AG09319 (cell line): ENCODE data around the gene SYNGR3.

ENCODE experiments used
- DNase-seq: peaks from one replicate; pipeline ENCODE4 v3.0.0-alpha.2; 2010; ENCODE audit warnings: low read depth; ENCODE audit errors: extremely low read depth
- TF ChIP-seq, protein P1 (sequence below): IDR thresholded peaks from 2 replicates; pipeline ENCODE4 v1.5.1; 2011; ENCODE audit warnings: low read depth, mild to moderate bottlenecking, inconsistent platforms, low read length, moderate library complexity

Gene SYNGR3

DNA sequence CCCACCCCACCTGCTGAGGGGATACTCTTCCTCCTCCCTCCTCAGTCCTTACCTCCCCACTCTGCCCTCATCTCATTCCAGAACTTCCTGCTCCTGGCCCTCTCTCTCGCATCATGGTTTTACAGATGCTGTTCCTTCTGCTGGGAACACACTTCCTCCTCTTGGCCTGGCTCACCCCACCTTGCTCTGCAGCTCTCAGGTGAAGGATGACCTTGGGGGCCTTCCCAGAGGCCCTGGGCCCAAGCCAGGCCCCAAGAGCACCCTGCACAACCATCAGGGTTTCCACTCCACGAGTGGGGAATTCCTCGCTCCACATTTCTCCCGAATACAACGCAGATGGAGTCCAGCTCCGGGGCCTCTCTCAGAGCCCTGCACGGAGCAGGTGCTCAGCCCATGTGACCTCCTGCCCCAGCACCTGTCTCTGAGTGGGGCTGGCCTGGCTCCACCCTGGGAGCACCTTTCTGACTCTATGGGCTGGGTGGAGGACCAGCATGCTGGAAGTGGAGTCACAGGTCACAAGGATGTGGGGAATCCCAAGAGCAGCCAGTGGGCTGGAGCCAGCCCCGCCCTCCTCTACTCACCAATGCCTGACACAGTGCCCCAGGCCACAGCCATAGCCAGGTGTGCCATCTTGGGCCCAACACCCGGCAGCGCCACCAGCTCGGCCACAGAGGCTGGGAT lies 53.4 kb downstream of the SYNGR3 start:
- TF ChIP-seq, protein P1, sequence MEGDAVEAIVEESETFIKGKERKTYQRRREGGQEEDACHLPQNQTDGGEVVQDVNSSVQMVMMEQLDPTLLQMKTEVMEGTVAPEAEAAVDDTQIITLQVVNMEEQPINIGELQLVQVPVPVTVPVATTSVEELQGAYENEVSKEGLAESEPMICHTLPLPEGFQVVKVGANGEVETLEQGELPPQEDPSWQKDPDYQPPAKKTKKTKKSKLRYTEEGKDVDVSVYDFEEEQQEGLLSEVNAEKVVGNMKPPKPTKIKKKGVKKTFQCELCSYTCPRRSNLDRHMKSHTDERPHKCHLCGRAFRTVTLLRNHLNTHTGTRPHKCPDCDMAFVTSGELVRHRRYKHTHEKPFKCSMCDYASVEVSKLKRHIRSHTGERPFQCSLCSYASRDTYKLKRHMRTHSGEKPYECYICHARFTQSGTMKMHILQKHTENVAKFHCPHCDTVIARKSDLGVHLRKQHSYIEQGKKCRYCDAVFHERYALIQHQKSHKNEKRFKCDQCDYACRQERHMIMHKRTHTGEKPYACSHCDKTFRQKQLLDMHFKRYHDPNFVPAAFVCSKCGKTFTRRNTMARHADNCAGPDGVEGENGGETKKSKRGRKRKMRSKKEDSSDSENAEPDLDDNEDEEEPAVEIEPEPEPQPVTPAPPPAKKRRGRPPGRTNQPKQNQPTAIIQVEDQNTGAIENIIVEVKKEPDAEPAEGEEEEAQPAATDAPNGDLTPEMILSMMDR: no peak
- no peak for DNase-seq
